HCT116 (cell line): Measurements from ENCODE around the gene ZBTB7B. TPM values are rescaled to one million over a fixed set of nuclear protein-coding genes. Genes with fewer than 3 reads are reported as not detected.
"Not testable (repeated sequence)": the region's sequence is repeated elsewhere in the genome, so short reads cannot be mapped to it uniquely, and the experiment has no call there.

Experiments used
- ATAC-seq: fragments of 200-7000 bp; cut with Tn5 transposase; 2 replicates; pipeline ENCODE4 v1.9.1; 2020; ENCODE audit warnings: mild to moderate bottlenecking, moderate library complexity
- BruUV-seq: library from RNA; stranded (reverse); fragments of 400-500 nt; replicated peaks from 2 replicates; lab custom pipeline; 2021; lab: Mats Ljungman, UMichigan
- CTCF ChIA-PET: fragments of 300-600 bp; sonication (Branson Sonifier 250); formaldehyde crosslinking; loops from one replicate; lab custom pipeline; 2021; ENCODE audit warnings: antibody characterized with exemption; lab: Charles Lee
- POLR2A ChIA-PET: fragments of 300-600, 350-600 bp; sonication (Branson Sonifier 250); formaldehyde crosslinking; loops from one replicate; lab custom pipeline; 2021; ENCODE audit warnings: antibody characterized with exemption; lab: Charles Lee
- RAD21 ChIA-PET, 2 experiments: fragments of 300-600 bp; sonication (Branson Sonifier 250); formaldehyde crosslinking; loops; one replicate each; lab custom pipeline; 2023; ENCODE audit warnings: low total read pairs in 2 of 2; ENCODE audit not compliant: uncharacterized antibody in 2 of 2, unreplicated experiment in 2 of 2, low non-redundant PET in 1 of 2; lab: Charles Lee
- DNase-seq: peaks from one replicate; pipeline ENCODE4 v3.0.0-alpha.2; 2010; ENCODE audit warnings: low read depth, low spot score
- H2AFZ ChIP-seq: fragments of 200-600 bp; shearing (Covaris generic), sonication (generic); 2 replicates; pipeline ENCODE4 v1.6.1; 2017; ENCODE audit warnings: low read depth, mixed run types, mixed read lengths, antibody characterized with exemption, low read length; ENCODE audit not compliant: poor library complexity, severe bottlenecking
- H3K27ac ChIP-seq: 2 replicates; pipeline ENCODE4 v1.5.1; 2012; ENCODE audit warnings: low read depth, low read length
- H3K27me3 ChIP-seq: fragments of 200-600 bp; sonication (generic); 2 replicates; pipeline ENCODE4 v1.6.1; 2016; ENCODE audit warnings: mixed run types, low read length, mixed read lengths; ENCODE audit not compliant: insufficient read depth
- H3K36me3 ChIP-seq, 2 experiments: fragments of 200-500 bp in 1 of 2; fragments of 200-600 bp in 1 of 2; sonication (Bioruptor generic) in 1 of 2; sonication (generic) in 1 of 2; 2 replicates each; pipeline versions ENCODE4 v1.5.1 to v1.6.1; 2014 to 2016; ENCODE audit warnings: low read length in 2 of 2, inconsistent platforms in 1 of 2, mixed read lengths in 1 of 2, mixed run types in 1 of 2; ENCODE audit not compliant: insufficient read depth in 2 of 2, control insufficient read depth in 1 of 2
- H3K4me1 ChIP-seq, 2 experiments: fragments of 200-600 bp in 1 of 2; sonication (generic) in 1 of 2; 2 replicates each; pipeline versions ENCODE4 v1.5.1 to v1.6.1; 2012 to 2017; ENCODE audit warnings: low read length in 2 of 2, inconsistent platforms in 1 of 2, mild to moderate bottlenecking in 1 of 2, mixed read lengths in 1 of 2, mixed run types in 1 of 2, moderate library complexity in 1 of 2; ENCODE audit not compliant: insufficient read depth in 2 of 2, control insufficient read depth in 1 of 2
- H3K4me2 ChIP-seq: fragments of 200-600 bp; sonication (generic); 2 replicates; pipeline ENCODE4 v1.6.1; 2017; ENCODE audit warnings: mixed run types, low read length, mixed read lengths
- H3K4me3 ChIP-seq, 2 experiments: fragments of 200-600 bp in 1 of 2; sonication (generic) in 1 of 2; replicated peaks in 1 of 2; 2 replicates each; pipeline ENCODE4 v1.5.1; 2011 to 2016; ENCODE audit warnings: low read length in 2 of 2, control low read depth in 1 of 2, low read depth in 1 of 2, mild to moderate bottlenecking in 1 of 2, mixed read lengths in 1 of 2, mixed run types in 1 of 2
- H3K79me2 ChIP-seq: fragments of 200-600 bp; sonication (generic); 2 replicates; pipeline ENCODE4 v1.6.1; 2017; ENCODE audit warnings: mild to moderate bottlenecking, mixed run types, low read length, moderate library complexity, mixed read lengths; ENCODE audit not compliant: insufficient read depth
- H3K9ac ChIP-seq: fragments of 200-600 bp; sonication (generic); 2 replicates; pipeline ENCODE4 v1.6.1; 2016; ENCODE audit warnings: low read length, mixed read lengths
- H3K9me2 ChIP-seq: fragments of 200-600 bp; sonication (generic), shearing (Covaris generic); 2 replicates; pipeline ENCODE4 v1.6.1; 2017; ENCODE audit warnings: mixed run types, mild to moderate bottlenecking, moderate library complexity; ENCODE audit not compliant: insufficient read depth
- H3K9me3 ChIP-seq, 2 experiments: fragments of 200-500 bp in 1 of 2; fragments of 200-600 bp in 1 of 2; sonication (Bioruptor generic) in 1 of 2; sonication (generic) in 1 of 2; 2 replicates each; pipeline ENCODE4 v1.6.1; 2014 to 2017; ENCODE audit warnings: low read length in 2 of 2, mixed read lengths in 2 of 2, inconsistent platforms in 1 of 2, low read depth in 1 of 2, mild to moderate bottlenecking in 1 of 2, mixed run types in 1 of 2, moderate library complexity in 1 of 2; ENCODE audit not compliant: control insufficient read depth in 1 of 2, insufficient read depth in 1 of 2
- H4K20me1 ChIP-seq: fragments of 200-600 bp; sonication (generic), shearing (Covaris generic); 2 replicates; pipeline ENCODE4 v1.6.1; 2017; ENCODE audit warnings: mixed run types, mild to moderate bottlenecking, moderate library complexity; ENCODE audit not compliant: insufficient read depth
- CBX3 ChIP-seq: IDR thresholded peaks from 2 replicates; pipeline ENCODE4 v1.6.1; 2012; ENCODE audit warnings: low read depth
- CTCF ChIP-seq, 3 experiments: fragments of 200-600 bp in 1 of 3; sonication (generic) in 1 of 3; IDR thresholded peaks in 2 of 3; conservative IDR thresholded peaks in 1 of 3; 2 replicates each; pipeline ENCODE4 v1.5.1; 2012 to 2017; ENCODE audit warnings: low read depth in 2 of 3, low read length in 2 of 3, antibody characterized with exemption in 1 of 3, borderline replicate concordance in 1 of 3, control low read depth in 1 of 3, mild to moderate bottlenecking in 1 of 3, mixed read lengths in 1 of 3, mixed run types in 1 of 3, moderate library complexity in 1 of 3; ENCODE audit not compliant: insufficient read depth in 1 of 3
- EZH2 ChIP-seq: fragments of 200-600 bp; sonication (generic); IDR thresholded peaks from 2 replicates; pipeline ENCODE4 v1.6.1; 2017; ENCODE audit warnings: antibody characterized with exemption, mixed run types
- POLR2A ChIP-seq: IDR thresholded peaks from 2 replicates; pipeline ENCODE4 v1.7.0; 2011; ENCODE audit warnings: borderline replicate concordance; ENCODE audit not compliant: insufficient read depth, insufficient read length; ENCODE audit errors: extremely low read depth
- POLR2AphosphoS5 ChIP-seq: IDR thresholded peaks from 2 replicates; pipeline ENCODE4 v1.6.1; 2011; ENCODE audit warnings: mild to moderate bottlenecking, low read depth, low read length, moderate library complexity
- RAD21 ChIP-seq: IDR thresholded peaks from 2 replicates; pipeline ENCODE4 v1.6.1; 2012; ENCODE audit warnings: low read depth, mild to moderate bottlenecking
- SIN3A ChIP-seq: IDR thresholded peaks from 2 replicates; pipeline ENCODE4 v1.6.1; 2012; ENCODE audit warnings: low read depth
- SRF ChIP-seq: IDR thresholded peaks from 2 replicates; pipeline ENCODE4 v1.6.1; 2012; ENCODE audit warnings: low read depth
- ZNF274 ChIP-seq: fragments of 200-500 bp; sonication (Bioruptor generic); IDR thresholded peaks from 2 replicates; pipeline ENCODE4 v1.6.1; 2014; ENCODE audit warnings: mild to moderate bottlenecking, low read depth, low read length, inconsistent platforms
- intact Hi-C: fragments of 100-400 bp; cut with micrococcal nuclease; formaldehyde crosslinking; loops from 2 replicates; pipeline ENCODE4 v1.10.0; 2022
- total RNA-seq: library from RNA; stranded (reverse); gene quantifications from one replicate; pipeline ENCODE4 v1.2.1, GENCODE V29; 2021; ENCODE audit not compliant: unreplicated experiment

The ZBTB7B gene
- total RNA-seq, 1 experiment from 2014 or later = 57.0 TPM

GRCh38 chr1:154994591-154994990, 8.0 kb upstream of the ZBTB7B start:
- ATAC-seq = no peak
- RAD21 ChIA-PET = interaction anchor here in 1 of 2 experiments (1.1 kb wide), 1 partner anchor 34 kb away, joined by 4 read pairs; the partner anchor contains the start of gene PYGO2
- BruUV-seq = no TSS peak

DNA sequence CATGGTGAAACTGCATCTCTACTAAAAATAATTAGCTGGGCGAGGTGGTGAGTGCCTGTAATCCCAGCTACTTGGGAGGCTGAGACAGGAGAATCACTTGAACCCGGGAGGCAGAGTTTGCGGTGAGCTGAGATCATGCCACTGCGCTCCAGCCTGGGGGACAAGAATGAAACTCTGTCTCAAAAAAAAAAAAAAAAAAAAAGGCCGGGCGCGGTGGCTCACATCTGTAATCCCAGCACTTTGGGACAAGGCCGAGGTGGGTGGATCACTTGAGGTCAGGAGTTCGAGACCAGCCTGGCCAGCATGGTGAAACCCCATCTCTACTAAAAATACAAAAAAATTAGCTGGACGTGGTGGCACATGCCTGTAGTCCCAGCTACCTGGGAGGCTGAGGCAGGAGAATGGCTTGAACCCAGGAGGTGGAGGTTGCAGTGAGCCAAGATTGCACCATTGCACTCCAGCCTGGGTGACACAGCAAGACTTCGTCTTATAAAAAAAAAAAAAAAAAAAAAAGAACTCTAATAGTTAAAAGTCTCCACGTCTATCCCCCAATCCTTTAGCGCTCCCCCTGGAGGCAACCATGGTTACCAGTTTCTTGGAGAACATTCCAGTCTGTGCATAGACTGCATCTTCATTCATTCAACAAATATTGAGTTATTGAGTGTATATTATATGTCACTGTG, 7.2 kb upstream of the ZBTB7B start:
- ChIA-PET RAD21 (interaction anchor here in 1 of 2 experiments (1.1 kb wide), 1 partner anchor 34 kb away, joined by 4 read pairs; the partner anchor contains the start of gene PYGO2), POLR2A (interaction anchor here (1.1 to 2.8 kb wide), 3 partner anchors 12 to 22 kb away, joined by 3 to 18 read pairs (median 15); partner anchors contain the start of genes CKS1B and FLAD1), CTCF (interaction anchor here (0.7 to 2.9 kb wide), 4 partner anchors 11 to 40 kb away, joined by 3 to 10 read pairs (median 4); partner anchors contain the start of gene SHC1)
- not testable (repeated sequence) for H3K9ac ChIP-seq, BruUV-seq, DNase-seq, H3K27me3 ChIP-seq, H3K27ac ChIP-seq, H3K9me2 ChIP-seq, H3K4me3 ChIP-seq, ATAC-seq, H3K9me3 ChIP-seq, H2AFZ ChIP-seq, H3K79me2 ChIP-seq, H4K20me1 ChIP-seq, H3K36me3 ChIP-seq
- peak in 2 of 3 experiments; percentile 27 to 44; a peak in 3 of 6 replicates for TF ChIP-seq CTCF (IDR thresholded peaks at IDR 0.05 in 2 of 3, conservative IDR thresholded peaks at IDR 0.05 in 1 of 3; ENCODE audit: borderline replicate concordance in 1 of 3, insufficient read depth in 1 of 3, low read depth in 2 of 3, low read length in 2 of 3)
- peak overlapping the region; percentile 14; the same call in 1 of the 2 replicates for H3K4me2 ChIP-seq
- H3K4me1 ChIP-seq = peaks cover 28 to 66% of the 10 kb centered on the region in 2 experiments
- intact Hi-C loops = loop anchor here (5.0 kb wide), 1 partner anchor 33 kb away; the partner anchor contains the start of gene PYGO2

More at GRCh38 chr1:154994591-154994990, 8.0 kb upstream of the ZBTB7B start:
- peaks cover 28 to 58% of the 10 kb centered on the region in 2 experiments for H3K4me1 ChIP-seq
- intact Hi-C loops = no loop called here
- no peaks in the 10 kb centered on the region for H3K9me3 ChIP-seq
- no peak for TF ChIP-seq SIN3A
- no peak for TF ChIP-seq POLR2A
- no peak for TF ChIP-seq CBX3
- no peak for TF ChIP-seq SRF
- TF ChIP-seq RAD21 = no peak
- 0 out of 2 replicates have a peak, but pooled peaks have one; percentile 26 for TF ChIP-seq POLR2AphosphoS5
- no peak for TF ChIP-seq EZH2
- no peak for TF ChIP-seq ZNF274
- TF ChIP-seq, all 23 proteins: peak for 1
- H3K79me2 ChIP-seq = peaks cover 6% of the 10 kb centered on the region; the same call in 1 of the 2 replicates
- H3K4me3 ChIP-seq = no peak overlapping the region
- H3K36me3 ChIP-seq = peaks cover 1 to 7% of the 10 kb centered on the region in 2 experiments; a peak in 2 of 4 replicates
- H4K20me1 ChIP-seq = no peaks in the 10 kb centered on the region
- no peaks in the 10 kb centered on the region for H3K9me2 ChIP-seq
- no peak overlapping the region for H3K4me2 ChIP-seq
- no peaks in the 10 kb centered on the region for H3K27me3 ChIP-seq
- H3K27ac ChIP-seq = peak overlapping the region; percentile 32; the same call in 1 of the 2 replicates
- no peak for DNase-seq
- H3K9ac ChIP-seq = no peak overlapping the region
- H2AFZ ChIP-seq = no peak overlapping the region
- CTCF ChIA-PET = interaction anchor here (0.7 to 1.3 kb wide), 2 partner anchors 12 to 21 kb away, joined by 3 to 4 read pairs; no protein-coding TSS in a partner anchor
- POLR2A ChIA-PET = interaction anchor here (1.4 to 2.8 kb wide), 3 partner anchors 11 to 24 kb away, joined by 4 to 18 read pairs (median 15); partner anchors contain the start of genes CKS1B, FLAD1 and SHC1
